ENCODE measurements around the gene ZNF582.

- no peak for TF ChIP-seq CTCF (conservative IDR thresholded peaks at IDR 0.05; ENCODE audit: low read depth in 2 of 2)
- TF ChIP-seq CREB1 (CRISPR knock-in tag; IDR thresholded peaks at IDR 0.05; ENCODE audit: low read depth): no peak
- TF ChIP-seq ZNF462 (CRISPR knock-in tag; IDR thresholded peaks at IDR 0.05): no peak
- TF ChIP-seq POLR2AphosphoS5 (IDR thresholded peaks at IDR 0.05; ENCODE audit: low read depth): no peak
- TF ChIP-seq EZH2phosphoT487 (IDR thresholded peaks at IDR 0.05; ENCODE audit: unreplicated experiment): no peak
- TF ChIP-seq NANOG (IDR thresholded peaks at IDR 0.05; ENCODE audit: borderline replicate concordance): no peak
- no peak for TF ChIP-seq EZH2 (IDR thresholded peaks at IDR 0.05; ENCODE audit: low read depth, unreplicated experiment)
- TF ChIP-seq, protein P1, sequence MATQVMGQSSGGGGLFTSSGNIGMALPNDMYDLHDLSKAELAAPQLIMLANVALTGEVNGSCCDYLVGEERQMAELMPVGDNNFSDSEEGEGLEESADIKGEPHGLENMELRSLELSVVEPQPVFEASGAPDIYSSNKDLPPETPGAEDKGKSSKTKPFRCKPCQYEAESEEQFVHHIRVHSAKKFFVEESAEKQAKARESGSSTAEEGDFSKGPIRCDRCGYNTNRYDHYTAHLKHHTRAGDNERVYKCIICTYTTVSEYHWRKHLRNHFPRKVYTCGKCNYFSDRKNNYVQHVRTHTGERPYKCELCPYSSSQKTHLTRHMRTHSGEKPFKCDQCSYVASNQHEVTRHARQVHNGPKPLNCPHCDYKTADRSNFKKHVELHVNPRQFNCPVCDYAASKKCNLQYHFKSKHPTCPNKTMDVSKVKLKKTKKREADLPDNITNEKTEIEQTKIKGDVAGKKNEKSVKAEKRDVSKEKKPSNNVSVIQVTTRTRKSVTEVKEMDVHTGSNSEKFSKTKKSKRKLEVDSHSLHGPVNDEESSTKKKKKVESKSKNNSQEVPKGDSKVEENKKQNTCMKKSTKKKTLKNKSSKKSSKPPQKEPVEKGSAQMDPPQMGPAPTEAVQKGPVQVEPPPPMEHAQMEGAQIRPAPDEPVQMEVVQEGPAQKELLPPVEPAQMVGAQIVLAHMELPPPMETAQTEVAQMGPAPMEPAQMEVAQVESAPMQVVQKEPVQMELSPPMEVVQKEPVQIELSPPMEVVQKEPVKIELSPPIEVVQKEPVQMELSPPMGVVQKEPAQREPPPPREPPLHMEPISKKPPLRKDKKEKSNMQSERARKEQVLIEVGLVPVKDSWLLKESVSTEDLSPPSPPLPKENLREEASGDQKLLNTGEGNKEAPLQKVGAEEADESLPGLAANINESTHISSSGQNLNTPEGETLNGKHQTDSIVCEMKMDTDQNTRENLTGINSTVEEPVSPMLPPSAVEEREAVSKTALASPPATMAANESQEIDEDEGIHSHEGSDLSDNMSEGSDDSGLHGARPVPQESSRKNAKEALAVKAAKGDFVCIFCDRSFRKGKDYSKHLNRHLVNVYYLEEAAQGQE (IDR thresholded peaks at IDR 0.05; ENCODE audit: unreplicated experiment): no peak
- TF ChIP-seq ZNF114 (CRISPR knock-in tag; IDR thresholded peaks at IDR 0.05): no peak
- TF ChIP-seq, protein P2, sequence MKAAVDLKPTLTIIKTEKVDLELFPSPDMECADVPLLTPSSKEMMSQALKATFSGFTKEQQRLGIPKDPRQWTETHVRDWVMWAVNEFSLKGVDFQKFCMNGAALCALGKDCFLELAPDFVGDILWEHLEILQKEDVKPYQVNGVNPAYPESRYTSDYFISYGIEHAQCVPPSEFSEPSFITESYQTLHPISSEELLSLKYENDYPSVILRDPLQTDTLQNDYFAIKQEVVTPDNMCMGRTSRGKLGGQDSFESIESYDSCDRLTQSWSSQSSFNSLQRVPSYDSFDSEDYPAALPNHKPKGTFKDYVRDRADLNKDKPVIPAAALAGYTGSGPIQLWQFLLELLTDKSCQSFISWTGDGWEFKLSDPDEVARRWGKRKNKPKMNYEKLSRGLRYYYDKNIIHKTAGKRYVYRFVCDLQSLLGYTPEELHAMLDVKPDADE (IDR thresholded peaks at IDR 0.05): no peak
- TF ChIP-seq STAT1 (IDR thresholded peaks at IDR 0.05; ENCODE audit: unreplicated experiment): no peak
Measured at GRCh38 chr19:56369886-56370676, 23.3 kb downstream of the ZNF582 start.

Measured in GM23338 (cell line).